Upper lobe of left lung (tissue), 6 donors: ENCODE measurements around the gene OAS2. TPM values are rescaled to one million over a fixed set of nuclear protein-coding genes. Genes with fewer than 3 reads are reported as not detected.

Experiments
- ATAC-seq, 2 donors: fragments of 200-7000 bp; cut with Tn5 transposase; one replicate each; pipeline ENCODE4 v1.9.1; 2022; ENCODE audit warnings: mild to moderate bottlenecking in 2 of 2, moderate library complexity in 2 of 2; ENCODE audit not compliant: low FRiP score in 2 of 2
- DNase-seq, 2 donors: peaks; one replicate each; pipeline ENCODE4 v3.0.0-alpha.2; 2019 to 2020
- H3K27ac ChIP-seq, 4 donors: fragments of 200-600 bp; sonication (generic); one replicate each; pipeline ENCODE4 v1.5.1; 2016 to 2019
- H3K27me3 ChIP-seq, 4 donors: fragments of 200-600 bp; sonication (generic); one replicate each; pipeline ENCODE4 v1.5.1; 2017 to 2019
- H3K36me3 ChIP-seq, 4 donors: fragments of 200-600 bp; sonication (generic); one replicate each; pipeline ENCODE4 v1.5.1; 2016 to 2019
- H3K4me1 ChIP-seq, 4 donors: fragments of 200-600 bp; sonication (generic); one replicate each; pipeline ENCODE4 v1.5.1; 2018 to 2019
- H3K4me3 ChIP-seq, 4 donors: fragments of 200-600 bp; sonication (generic); one replicate each; pipeline ENCODE4 v1.5.1; 2017 to 2019; ENCODE audit warnings: mild to moderate bottlenecking in 2 of 4, moderate library complexity in 1 of 4
- H3K9me3 ChIP-seq, 4 donors: fragments of 200-600 bp; sonication (generic); one replicate each; pipeline ENCODE4 v1.5.1; 2018 to 2019
- CTCF ChIP-seq, 6 experiments: fragments of 450-650 bp in 4 of 6; fragments of 200-600 bp in 2 of 6; sonication (generic) in 2 of 6; IDR thresholded peaks; one replicate each; pipeline ENCODE4 v1.5.1; 2016 to 2019; ENCODE audit warnings: antibody characterized with exemption in 6 of 6
- EP300 ChIP-seq, 4 donors: sonication (generic); formaldehyde crosslinking; IDR thresholded peaks; one replicate each; pipeline ENCODE4 v1.5.1; 2017; ENCODE audit warnings: antibody characterized with exemption in 4 of 4, control low read depth in 2 of 4
- POLR2A ChIP-seq, 4 donors: fragments of 450-650 bp; IDR thresholded peaks; one replicate each; pipeline ENCODE4 v1.5.1; 2016 to 2017; ENCODE audit warnings: antibody characterized with exemption in 4 of 4, mild to moderate bottlenecking in 2 of 4
- POLR2AphosphoS5 ChIP-seq, 2 donors: sonication (generic); formaldehyde crosslinking; IDR thresholded peaks; one replicate each; pipeline ENCODE4 v1.5.1; 2017; ENCODE audit warnings: antibody characterized with exemption in 2 of 2
- WGBS, 2 donors: methylation state at CpG; one replicate each; pipeline ENCODE4 v1.1.5; 2017 to 2018; 5-methylcytosine and 5-hydroxymethylcytosine counted together
- total RNA-seq, 6 donors: library from RNA; depleted of rRNA in 4 of 6; stranded (reverse); fragments of >200 nt in 4 of 6; gene quantifications; one replicate each; pipeline versions ENCODE4 v1.1.0 to v1.2.1, GENCODE V29; 2016 to 2021
- donor health status: DM: no; HTN: no; CAD: no; lungs with moderate emphysema.
- donor health status: DM: no; HTN: yes; CAD: no; lungs with severe emphysema.

Gene OAS2
- total RNA-seq, 6 donors from 2014 or later, result 17.2 to 59.7 (median 20.1) TPM

DNA sequence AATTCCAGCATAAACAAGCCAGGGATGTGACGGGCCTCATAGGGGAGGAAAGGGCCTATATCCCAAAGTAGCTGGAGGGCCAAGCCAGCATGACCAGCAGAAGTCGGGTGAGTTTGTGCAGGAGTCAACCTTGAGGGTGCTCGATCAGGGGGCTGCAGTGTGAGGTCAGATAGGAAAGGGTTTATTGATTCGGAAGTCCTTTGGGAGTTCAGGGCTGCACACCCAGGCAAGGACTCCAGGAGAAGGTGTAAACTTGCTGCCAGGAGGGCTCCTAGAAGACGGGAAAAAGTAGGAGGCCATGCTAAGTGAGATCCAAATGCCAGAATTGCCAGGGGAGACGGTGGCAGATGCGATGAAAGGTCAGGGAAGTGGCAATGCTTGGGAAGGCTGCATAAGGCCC lies 3.4 kb upstream of the OAS2 start:
- TF ChIP-seq CTCF (IDR thresholded peaks at IDR 0.05) (no peak), POLR2AphosphoS5 (IDR thresholded peaks at IDR 0.05) (no peak), EP300 (IDR thresholded peaks at IDR 0.05) (no peak)
- peaks cover 9 to 29% (median 17%) of the 10 kb centered on the region in 4 donors for H3K4me1 ChIP-seq
- no peaks in the 10 kb centered on the region for H3K27me3 ChIP-seq
- H3K9me3 ChIP-seq, result no peaks in the 10 kb centered on the region
- no peak overlapping the region for H3K4me3 ChIP-seq
- H3K36me3 ChIP-seq, result peaks cover 0 to 6% (median 1%) of the 10 kb centered on the region in 4 donors
- peak overlapping the region in 1 of 4 donors; percentile 18 for H3K27ac ChIP-seq
- DNase-seq (no peak), ATAC-seq (no peak)
- WGBS, 2 donors, result 91 to 93% methylated on average over 7 of the region's 7 CpGs

- Histone ChIP-seq H3K36me3 (no peaks in the 10 kb centered on the region), H3K27me3 (no peaks in the 10 kb centered on the region), H3K9me3 (no peaks in the 10 kb centered on the region), H3K4me3 (no peak overlapping the region), H3K27ac (peak overlapping the region; percentile 85 to 95 (median 88)), H3K4me1 (peaks cover 8 to 24% (median 14%) of the 10 kb centered on the region in 4 donors)
- DNase-seq (no peak), ATAC-seq (no peak)
- no peak for TF ChIP-seq POLR2A (IDR thresholded peaks at IDR 0.05)
- no peak for TF ChIP-seq POLR2AphosphoS5 (IDR thresholded peaks at IDR 0.05)
- no peak for TF ChIP-seq EP300 (IDR thresholded peaks at IDR 0.05)
- TF ChIP-seq CTCF (IDR thresholded peaks at IDR 0.05), result no peak
- WGBS, 2 donors, result 72 to 73% methylated on average over 3 of the region's 3 CpGs
These were observed 1.2 kb upstream of the OAS2 start for GRCh38 chr12:112977139-112977538.

- H3K27ac ChIP-seq, result peak overlapping the region; percentile 85 to 95 (median 88)
- no peaks in the 10 kb centered on the region for H3K27me3 ChIP-seq
- peak overlapping the region in 3 of 4 donors; percentile 48 to 65 (median 54) for H3K4me3 ChIP-seq
- H3K9me3 ChIP-seq, result no peaks in the 10 kb centered on the region
- no peak for TF ChIP-seq POLR2A (IDR thresholded peaks at IDR 0.05)
- no peak for TF ChIP-seq POLR2AphosphoS5 (IDR thresholded peaks at IDR 0.05)
- peaks cover 8 to 24% (median 14%) of the 10 kb centered on the region in 4 donors for H3K4me1 ChIP-seq
- no peak for DNase-seq
- WGBS, 2 donors, result 52 to 70% methylated on average over 8 of the region's 8 CpGs
- peak in 1 of 2 donors; percentile 32 for ATAC-seq
- no peaks in the 10 kb centered on the region for H3K36me3 ChIP-seq
These were observed 678 bp upstream of the OAS2 start for GRCh38 chr12:112977641-112978040.

GRCh38 chr12:112979041-112979680 lies 842 bp downstream of the OAS2 start:
- peak; percentile 49 to 66 for ATAC-seq
- Histone ChIP-seq H3K27ac (peak overlapping the region; percentile 85 to 95 (median 88)), H3K4me3 (peak overlapping the region; percentile 36 to 65 (median 51)), H3K27me3 (no peaks in the 10 kb centered on the region), H3K9me3 (no peaks in the 10 kb centered on the region), H3K36me3 (no peaks in the 10 kb centered on the region), H3K4me1 (peaks cover 8 to 24% (median 14%) of the 10 kb centered on the region in 4 donors)
- WGBS, 2 donors, result 18 to 33% methylated on average over 6 of the region's 6 CpGs
- no peak for DNase-seq
- TF ChIP-seq POLR2AphosphoS5 (IDR thresholded peaks at IDR 0.05) (peak in 1 of 2 donors; percentile 39), POLR2A (IDR thresholded peaks at IDR 0.05) (peak in 1 of 4 donors; percentile 56), CTCF (IDR thresholded peaks at IDR 0.05) (no peak), EP300 (IDR thresholded peaks at IDR 0.05) (no peak)

DNA sequence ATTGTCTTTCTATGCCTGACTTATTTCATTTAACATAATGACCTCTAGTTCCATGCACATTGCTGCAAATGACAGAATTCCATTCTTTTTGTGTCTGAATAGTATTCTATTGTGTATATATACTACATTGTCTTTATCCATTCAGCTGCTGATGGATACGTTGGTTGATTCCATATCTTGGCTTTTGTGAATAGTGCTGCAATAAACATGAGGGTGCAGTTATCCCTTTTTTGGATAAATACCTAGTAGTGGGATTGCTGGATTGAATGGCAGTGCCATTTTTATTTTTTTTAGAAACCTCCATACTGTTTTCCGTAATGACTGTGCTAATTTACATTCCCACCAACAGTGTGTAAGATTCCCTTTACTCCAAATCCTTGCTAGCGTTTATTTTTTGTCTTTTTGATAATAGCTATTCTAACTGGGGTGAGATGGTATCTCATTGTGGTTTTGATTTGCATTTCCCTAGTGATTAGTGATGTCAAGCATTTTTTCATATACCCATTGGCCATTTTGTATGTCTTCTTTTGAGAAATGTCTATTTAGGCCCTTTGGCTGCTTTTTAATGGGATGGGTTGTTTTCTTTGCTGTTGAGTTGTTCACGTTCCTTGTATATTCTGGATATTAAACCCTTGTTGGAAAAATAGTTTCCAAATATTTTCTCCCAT lies 2.3 kb downstream of the OAS2 start:
- DNase-seq (no peak), ATAC-seq (no peak)

More for the DNA sequence above, 2.3 kb downstream of the OAS2 start:
- H3K9me3 ChIP-seq, result no peaks in the 10 kb centered on the region
- TF ChIP-seq CTCF (IDR thresholded peaks at IDR 0.05), result no peak
- no peak for TF ChIP-seq POLR2AphosphoS5 (IDR thresholded peaks at IDR 0.05)
- TF ChIP-seq POLR2A (IDR thresholded peaks at IDR 0.05), result no peak
- no peak for TF ChIP-seq EP300 (IDR thresholded peaks at IDR 0.05)
- H3K4me1 ChIP-seq, result peaks cover 8 to 24% (median 14%) of the 10 kb centered on the region in 4 donors
- H3K4me3 ChIP-seq, result peak overlapping the region in 2 of 4 donors; percentile 54 to 65
- H3K27ac ChIP-seq, result peak overlapping the region in 1 of 4 donors; percentile 95
- H3K27me3 ChIP-seq, result no peaks in the 10 kb centered on the region
- 39 to 59% methylated on average over 4 of the region's 4 CpGs for WGBS, 2 donors
- no peaks in the 10 kb centered on the region for H3K36me3 ChIP-seq
